Spinal cord (tissue), 10 donors: ENCODE results near the gene PACRG. TPM values are rescaled to one million over a fixed set of nuclear protein-coding genes. Genes with fewer than 3 reads are reported as not detected.

ENCODE experiments used
- DNase-seq, 6 donors: peaks; one replicate each; pipeline versions ENCODE4 v3.0.0 to v3.0.0-alpha.2; 2013 to 2015; ENCODE audit warnings: low spot score in 6 of 6, low read depth in 4 of 6
- H3K27ac ChIP-seq: one replicate; pipeline ENCODE4 v1.5.1; 2013; ENCODE audit warnings: low read depth, low read length, control low read depth
- H3K27me3 ChIP-seq: one replicate; pipeline ENCODE4 v1.6.1; 2013; ENCODE audit warnings: low read length; ENCODE audit not compliant: control insufficient read depth, insufficient read depth
- H3K36me3 ChIP-seq: one replicate; pipeline ENCODE4 v1.6.1; 2013; ENCODE audit warnings: low read length; ENCODE audit not compliant: control insufficient read depth, insufficient read depth
- H3K4me1 ChIP-seq: one replicate; pipeline ENCODE4 v1.6.1; 2013; ENCODE audit warnings: low read length; ENCODE audit not compliant: control insufficient read depth, insufficient read depth
- H3K4me3 ChIP-seq: one replicate; pipeline ENCODE4 v1.5.1; 2013; ENCODE audit warnings: low read depth, low read length, control low read depth
- H3K9me3 ChIP-seq: one replicate; pipeline ENCODE4 v1.6.1; 2013; ENCODE audit warnings: low read length; ENCODE audit not compliant: control insufficient read depth, insufficient read depth
- WGBS: methylation state at CpG from one replicate; pipeline ENCODE4 v1.1.5; 2013; ENCODE audit warnings: missing lambda C conversion rate; ENCODE audit not compliant: insufficient coverage; 5-methylcytosine and 5-hydroxymethylcytosine counted together
- polyA plus RNA-seq, 2 donors: library from polyadenylated mRNA; unstranded; fragments of 120-200 nt; gene quantifications; one replicate each; pipeline ENCODE4 v1.2.1, GENCODE V29; 2013; ENCODE audit not compliant: insufficient read length in 2 of 2
- total RNA-seq, 2 donors: library from RNA; depleted of rRNA in 1 of 2; stranded (reverse); fragments of 120-200 nt in 1 of 2; fragments of >200 nt in 1 of 2; gene quantifications; one replicate each; pipeline versions ENCODE4 v1.2.3 to v1.2.4, GENCODE V29; 2013 to 2014
- donor health status: healthy.

PACRG gene
- total and polyA plus RNA-seq, 4 donors: 9.5 to 21.2 (median 17.8) TPM

DNA sequence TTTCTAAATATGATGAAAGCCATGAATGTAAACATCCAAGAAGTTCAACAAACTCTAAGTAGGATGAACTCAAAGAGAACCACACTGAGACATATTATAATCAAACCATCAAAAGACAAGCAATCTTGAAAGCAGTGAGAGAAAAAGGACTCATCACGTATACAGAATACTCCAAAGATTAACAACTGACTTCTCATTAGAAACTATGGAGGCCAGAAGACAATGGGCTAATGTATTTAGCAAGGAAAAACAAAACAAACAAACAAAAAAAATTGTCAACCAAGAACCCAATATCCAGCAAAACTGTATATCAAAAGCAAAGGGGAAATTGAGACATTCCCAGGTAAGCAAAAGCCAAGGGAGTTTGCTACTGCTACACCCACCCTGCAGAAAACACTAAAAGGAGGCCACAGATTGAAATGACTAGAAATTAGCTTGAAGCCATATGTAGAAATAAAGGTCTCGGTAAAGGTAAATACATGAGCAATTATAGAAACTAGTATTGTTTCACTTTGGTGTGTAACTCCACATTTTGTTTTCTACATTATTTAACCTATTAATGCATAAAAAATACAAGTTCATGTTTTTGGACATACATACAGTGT is 385.7 kb downstream of the PACRG start:
- H3K36me3 ChIP-seq: no peaks in the 10 kb centered on the region
- DNase-seq: no peak
- H3K27me3 ChIP-seq: no peaks in the 10 kb centered on the region
- H3K27ac ChIP-seq: no peak overlapping the region
- H3K4me1 ChIP-seq: no peaks in the 10 kb centered on the region
- H3K9me3 ChIP-seq: peaks cover 10% of the 10 kb centered on the region
- no CpG with 5 or more reads among the region's 2 CpGs for WGBS
- no peak overlapping the region for H3K4me3 ChIP-seq

- Histone ChIP-seq H3K4me3 (no peak overlapping the region), H3K36me3 (no peaks in the 10 kb centered on the region), H3K27me3 (no peaks in the 10 kb centered on the region), H3K9me3 (no peaks in the 10 kb centered on the region), H3K27ac (no peak overlapping the region), H3K4me1 (no peaks in the 10 kb centered on the region)
- 92% methylated on average over 6 of the region's 6 CpGs for WGBS
- no peak for DNase-seq
Observed at GRCh38 chr6:163118941-163119340, 391.2 kb downstream of the PACRG start.

GRCh38 chr6:163120223-163120622 is 392.4 kb downstream of the PACRG start:
- Histone ChIP-seq H3K27ac (no peak overlapping the region), H3K36me3 (no peaks in the 10 kb centered on the region), H3K27me3 (no peaks in the 10 kb centered on the region), H3K9me3 (no peaks in the 10 kb centered on the region), H3K4me1 (no peaks in the 10 kb centered on the region), H3K4me3 (no peak overlapping the region)
- DNase-seq: no peak
- WGBS: 86% methylated on average over 1 of the region's 3 CpGs

DNA sequence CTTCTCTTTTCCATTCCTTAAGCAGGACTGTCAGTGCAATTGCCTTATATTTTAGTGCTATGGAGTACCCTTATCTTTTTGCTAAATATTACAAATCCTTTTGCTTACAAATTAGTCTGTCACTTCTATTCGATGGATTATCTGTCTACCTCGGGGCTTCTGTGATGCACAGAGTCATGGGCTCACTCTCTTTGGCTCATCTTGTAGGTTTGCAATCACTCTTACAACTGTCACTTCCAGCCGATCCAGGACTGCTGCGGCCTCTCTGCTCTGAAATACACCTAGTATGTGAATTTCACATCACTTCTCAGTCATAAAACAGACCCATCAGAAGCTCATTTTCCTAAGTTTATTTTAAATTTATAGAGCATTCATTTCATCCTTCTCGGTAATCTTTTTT is 393.5 kb downstream of the PACRG start:
- Histone ChIP-seq H3K4me3 (no peak overlapping the region), H3K4me1 (no peaks in the 10 kb centered on the region), H3K27ac (no peak overlapping the region), H3K27me3 (no peaks in the 10 kb centered on the region), H3K36me3 (no peaks in the 10 kb centered on the region), H3K9me3 (no peaks in the 10 kb centered on the region)
- DNase-seq: no peak
- WGBS: no CpG with 5 or more reads among the region's 5 CpGs

DNA sequence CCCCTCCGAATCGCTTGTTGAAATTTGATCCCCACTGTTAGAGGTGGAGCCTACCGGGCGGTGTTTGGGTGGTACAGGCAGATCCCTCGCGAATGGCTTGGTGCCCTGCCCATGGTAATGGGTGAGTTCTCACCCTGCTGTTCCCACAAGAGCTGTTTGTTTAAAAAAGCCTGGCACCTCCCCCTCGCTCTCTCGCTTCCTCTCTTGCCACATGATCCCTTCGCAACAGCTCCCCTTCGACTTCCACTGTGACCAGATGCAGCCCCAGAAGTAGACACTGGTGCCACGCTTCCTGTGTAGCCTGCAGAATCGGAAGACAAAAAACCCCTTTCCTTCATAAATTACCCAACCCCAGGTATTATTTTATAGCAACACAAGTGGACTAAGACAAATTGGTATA is 394.6 kb downstream of the PACRG start:
- no peak overlapping the region for H3K4me3 ChIP-seq
- no peaks in the 10 kb centered on the region for H3K36me3 ChIP-seq
- WGBS: 85% methylated on average over 8 of the region's 12 CpGs
- no peak overlapping the region for H3K27ac ChIP-seq
- no peaks in the 10 kb centered on the region for H3K9me3 ChIP-seq
- no peak for DNase-seq
- H3K27me3 ChIP-seq: no peaks in the 10 kb centered on the region
- H3K4me1 ChIP-seq: no peaks in the 10 kb centered on the region

DNA sequence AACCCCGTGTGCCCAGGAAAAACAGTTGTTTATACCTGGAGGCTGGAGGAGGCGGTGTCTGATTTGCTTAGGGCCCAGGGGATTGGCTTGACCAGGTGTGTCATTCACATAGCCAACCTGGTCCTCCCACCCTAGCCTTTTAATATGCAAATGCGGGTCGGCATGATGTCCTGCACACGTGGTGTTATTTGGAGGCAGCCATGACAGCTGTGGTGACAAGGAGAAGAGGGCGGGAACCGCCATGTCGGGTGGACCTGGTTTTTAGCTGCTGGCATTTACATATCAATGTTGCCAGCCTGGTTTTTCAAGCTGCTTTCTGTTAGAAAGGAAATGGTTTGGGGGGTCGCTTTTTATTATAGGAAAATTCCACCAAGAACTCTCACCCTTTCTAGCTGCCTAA is 395.3 kb downstream of the PACRG start:
- Histone ChIP-seq H3K9me3 (no peaks in the 10 kb centered on the region), H3K4me1 (no peaks in the 10 kb centered on the region), H3K36me3 (no peaks in the 10 kb centered on the region), H3K27ac (no peak overlapping the region), H3K27me3 (no peaks in the 10 kb centered on the region), H3K4me3 (no peak overlapping the region)
- 72% methylated on average over 2 of the region's 9 CpGs for WGBS
- no peak for DNase-seq

- Histone ChIP-seq H3K27me3 (no peaks in the 10 kb centered on the region), H3K4me1 (no peaks in the 10 kb centered on the region)
- 88% methylated on average over 1 of the region's 4 CpGs for WGBS
Observed at GRCh38 chr6:163126741-163127140, 399.0 kb downstream of the PACRG start.

GRCh38 chr6:163127587-163127986 is 399.8 kb downstream of the PACRG start:
- Histone ChIP-seq H3K9me3 (no peaks in the 10 kb centered on the region), H3K4me1 (no peaks in the 10 kb centered on the region), H3K4me3 (no peak overlapping the region), H3K36me3 (no peaks in the 10 kb centered on the region), H3K27ac (no peak overlapping the region), H3K27me3 (no peaks in the 10 kb centered on the region)
- WGBS: no CpG with 5 or more reads among the region's 1 CpG
- no peak for DNase-seq

More at GRCh38 chr6:163126741-163127140, 399.0 kb downstream of the PACRG start:
- H3K9me3 ChIP-seq: no peaks in the 10 kb centered on the region
- no peak overlapping the region for H3K4me3 ChIP-seq
- H3K36me3 ChIP-seq: no peaks in the 10 kb centered on the region
- no peak for DNase-seq
- H3K27ac ChIP-seq: no peak overlapping the region

GRCh38 chr6:163128324-163128723 is 400.6 kb downstream of the PACRG start:
- WGBS: no CpG with 5 or more reads among the region's 2 CpGs
- H3K4me3 ChIP-seq: no peak overlapping the region

DNA sequence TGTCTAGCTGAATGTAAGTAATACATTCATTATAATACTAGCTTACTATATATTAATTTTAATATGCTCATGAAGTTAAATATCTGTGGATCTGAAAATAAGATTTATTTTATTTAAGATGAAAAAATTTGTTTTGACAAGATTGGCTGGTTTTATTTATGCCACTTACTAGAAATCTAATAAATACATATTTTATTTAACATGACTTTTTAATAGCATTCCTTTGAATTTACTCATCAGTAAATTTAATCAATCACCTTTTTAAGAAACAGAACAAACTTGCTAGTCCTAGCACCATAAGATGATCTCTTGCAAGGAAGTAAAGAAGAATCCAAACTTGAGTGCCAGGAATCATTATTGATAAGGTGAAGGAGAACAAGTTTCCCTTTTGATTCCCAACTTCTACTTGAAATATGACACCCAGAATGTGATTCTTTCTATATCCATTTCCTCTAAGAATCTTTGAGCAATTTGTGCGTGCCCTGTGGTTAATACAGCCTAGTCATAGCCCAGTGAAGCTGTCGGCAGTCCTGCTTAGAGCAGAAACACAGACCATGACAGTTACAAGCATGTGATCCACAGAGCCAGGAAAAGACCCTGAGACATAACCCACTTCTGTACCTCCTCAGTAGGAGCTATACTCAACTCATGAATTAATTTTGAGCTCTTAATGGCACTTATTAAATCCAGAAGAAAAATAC is 404.4 kb downstream of the PACRG start:
- Histone ChIP-seq H3K27me3 (no peaks in the 10 kb centered on the region), H3K9me3 (no peaks in the 10 kb centered on the region), H3K27ac (no peak overlapping the region), H3K4me3 (no peak overlapping the region), H3K4me1 (no peaks in the 10 kb centered on the region), H3K36me3 (no peaks in the 10 kb centered on the region)
- WGBS: 100% methylated on average over 2 of the region's 2 CpGs
- DNase-seq: no peak

More at GRCh38 chr6:163128324-163128723, 400.6 kb downstream of the PACRG start:
- DNase-seq: peak in 1 of 6 donors; percentile 47
- Histone ChIP-seq H3K27ac (no peak overlapping the region), H3K9me3 (no peaks in the 10 kb centered on the region), H3K36me3 (no peaks in the 10 kb centered on the region), H3K27me3 (no peaks in the 10 kb centered on the region), H3K4me1 (no peaks in the 10 kb centered on the region)
